Right forelimb (tissue), 1 donor: ENCODE data around the gene NOX3.
"Not testable (repeated sequence)": the region's sequence is repeated elsewhere in the genome, so short reads cannot be mapped to it uniquely, and the experiment has no call there.

ENCODE experiments used
- DNase-seq: peaks from one replicate; pipeline ENCODE4 v3.0.0-alpha.2; 2018

The NOX3 gene

GRCh38 chr6:155455766-155456165 lies at the start of gene NOX3:
NOX3 (minus strand) TSS chr6:155455839; CDS start chr6:155455800, 39 bp downstream.
- no peak for DNase-seq

- no peak for DNase-seq
Observed at GRCh38 chr6:155504848-155505607, 49.4 kb upstream of the NOX3 start.

- no peak for DNase-seq
Observed at GRCh38 chr6:155502393-155502792, 46.8 kb upstream of the NOX3 start.

- no peak for DNase-seq
Observed at GRCh38 chr6:155499574-155499973, 43.9 kb upstream of the NOX3 start.

- DNase-seq = no peak
Observed at GRCh38 chr6:155498370-155498769, 42.7 kb upstream of the NOX3 start.

GRCh38 chr6:155497273-155497672 lies 41.6 kb upstream of the NOX3 start:
- no peak for DNase-seq

- no peak for DNase-seq
Observed at GRCh38 chr6:155495011-155495768, 39.6 kb upstream of the NOX3 start.

- DNase-seq = no peak
Observed at GRCh38 chr6:155493694-155494143, 38.1 kb upstream of the NOX3 start.

- DNase-seq = no peak
Observed at GRCh38 chr6:155493026-155493693, 37.5 kb upstream of the NOX3 start.

- no peak for DNase-seq
Observed at GRCh38 chr6:155492061-155492735, 36.6 kb upstream of the NOX3 start.

GRCh38 chr6:155491421-155491820 lies 35.8 kb upstream of the NOX3 start:
- no peak for DNase-seq

GRCh38 chr6:155488197-155488596 lies 32.6 kb upstream of the NOX3 start:
- DNase-seq = not testable (repeated sequence)

GRCh38 chr6:155487371-155488130 lies 31.9 kb upstream of the NOX3 start:
- no peak for DNase-seq

- no peak for DNase-seq
Observed at GRCh38 chr6:155486721-155487294, 31.2 kb upstream of the NOX3 start.

GRCh38 chr6:155485756-155486155 lies 30.1 kb upstream of the NOX3 start:
- no peak for DNase-seq

GRCh38 chr6:155483858-155484257 lies 28.2 kb upstream of the NOX3 start:
- DNase-seq = no peak

- DNase-seq = no peak
Observed at GRCh38 chr6:155481215-155481614, 25.6 kb upstream of the NOX3 start.

GRCh38 chr6:155473741-155474140 lies 18.1 kb upstream of the NOX3 start:
- DNase-seq = no peak

- no peak for DNase-seq
Observed at GRCh38 chr6:155472886-155473285, 17.2 kb upstream of the NOX3 start.

GRCh38 chr6:155470979-155471616 lies 15.5 kb upstream of the NOX3 start:
- not testable (repeated sequence) for DNase-seq

- not testable (repeated sequence) for DNase-seq
Observed at GRCh38 chr6:155468543-155468942, 12.9 kb upstream of the NOX3 start.
